OCI-LY7 (cell line): ENCODE results near the gene NTSR1. TPM values are rescaled to one million over a fixed set of nuclear protein-coding genes. Genes with fewer than 3 reads are reported as not detected.

Experiments
- BruUV-seq: library from RNA; stranded (reverse); fragments of 400-500 nt; replicated peaks from 2 replicates; lab custom pipeline; 2021; lab: Mats Ljungman, UMichigan
- CTCF ChIA-PET: fragments of 300-600 bp; sonication (Branson Sonifier 250); formaldehyde crosslinking; loops from one replicate; lab custom pipeline; 2022; ENCODE audit warnings: antibody characterized with exemption; ENCODE audit not compliant: unreplicated experiment; lab: Charles Lee
- POLR2A ChIA-PET: fragments of 300-600 bp; sonication (Branson Sonifier 250); formaldehyde crosslinking; loops from one replicate; lab custom pipeline; 2022; ENCODE audit warnings: antibody characterized with exemption; lab: Charles Lee
- DNase-seq: peaks from one replicate; pipeline ENCODE4 v3.0.0-alpha.2; 2015; ENCODE audit warnings: low spot score
- H2AFZ ChIP-seq: fragments of 200-600 bp; sonication (generic), shearing (Covaris generic); 2 replicates; pipeline ENCODE4 v1.6.1; 2014; ENCODE audit warnings: mild to moderate bottlenecking, antibody characterized with exemption, low read length, moderate library complexity
- H3K27ac ChIP-seq: fragments of 200-600 bp; sonication (generic); 2 replicates; pipeline ENCODE4 v1.5.1; 2014; ENCODE audit warnings: mixed run types, low read depth, mild to moderate bottlenecking, moderate library complexity, low read length, inconsistent platforms; ENCODE audit not compliant: poor library complexity, severe bottlenecking
- H3K36me3 ChIP-seq: fragments of 200-600 bp; sonication (generic); 2 replicates; pipeline ENCODE4 v1.6.1; 2014; ENCODE audit warnings: mild to moderate bottlenecking, antibody characterized with exemption, low read length, moderate library complexity, mixed read lengths; ENCODE audit not compliant: insufficient read depth
- H3K4me1 ChIP-seq: fragments of 200-600 bp; sonication (generic); 2 replicates; pipeline ENCODE4 v1.5.1; 2014; ENCODE audit warnings: mild to moderate bottlenecking, low read length; ENCODE audit not compliant: insufficient read depth, poor library complexity, severe bottlenecking
- H3K4me2 ChIP-seq: fragments of 200-600 bp; sonication (generic); 2 replicates; pipeline ENCODE4 v1.6.1; 2014; ENCODE audit warnings: mild to moderate bottlenecking, low read length
- H3K4me3 ChIP-seq: fragments of 200-600 bp; sonication (generic); 2 replicates; pipeline ENCODE4 v1.5.1; 2014; ENCODE audit warnings: mild to moderate bottlenecking, low read depth, low read length; ENCODE audit not compliant: poor library complexity, severe bottlenecking
- H3K79me2 ChIP-seq: fragments of 200-600 bp; sonication (generic); 2 replicates; pipeline ENCODE4 v1.6.1; 2016; ENCODE audit warnings: low read depth, mild to moderate bottlenecking, low read length, moderate library complexity, mixed read lengths; ENCODE audit not compliant: insufficient read depth
- H3K9me2 ChIP-seq: fragments of 200-600 bp; sonication (generic); 2 replicates; pipeline ENCODE4 v1.6.1; 2016; ENCODE audit warnings: mild to moderate bottlenecking, low read length, mixed read lengths; ENCODE audit not compliant: insufficient read depth
- H3K9me3 ChIP-seq: fragments of 200-600 bp; sonication (generic); 2 replicates; pipeline ENCODE4 v1.6.1; 2014; ENCODE audit warnings: mild to moderate bottlenecking, mixed run types, low read length, mixed read lengths
- H4K20me1 ChIP-seq: fragments of 200-600 bp; sonication (generic); 2 replicates; pipeline ENCODE4 v1.6.1; 2014; ENCODE audit warnings: mild to moderate bottlenecking, antibody characterized with exemption, low read length, moderate library complexity, mixed read lengths; ENCODE audit not compliant: insufficient read depth
- CTCF ChIP-seq: fragments of 200-600 bp; sonication (generic); conservative IDR thresholded peaks from 2 replicates; pipeline ENCODE4 v1.5.1; 2014; ENCODE audit warnings: mild to moderate bottlenecking, antibody characterized with exemption, low read length, moderate library complexity, mixed read lengths
- EZH2phosphoT487 ChIP-seq: fragments of 200-600 bp; sonication (generic); IDR thresholded peaks from 2 replicates; pipeline ENCODE4 v1.6.1; 2018; ENCODE audit warnings: low read depth, borderline replicate concordance, mild to moderate bottlenecking, mixed run types, antibody characterized with exemption, low read length, moderate library complexity, mixed read lengths
- intact Hi-C: fragments of 100-400 bp; cut with micrococcal nuclease; formaldehyde crosslinking; loops from one replicate; pipeline ENCODE4 v1.10.0; 2022; ENCODE audit not compliant: unreplicated experiment
- total RNA-seq, 2 experiments: library from RNA; depleted of rRNA in 1 of 2; stranded (reverse); fragments of >200 nt in 1 of 2; shearing (Covaris generic) in 1 of 2; gene quantifications; 2 replicates each; pipeline ENCODE4 v1.2.3, GENCODE V29; 2014 to 2022

NTSR1 gene
- total RNA-seq, 2 experiments from 2014 or later = not detected

- H3K36me3 ChIP-seq = no peaks in the 10 kb centered on the region
- H2AFZ ChIP-seq = no peak overlapping the region
- intact Hi-C loops = no loop called here
- H4K20me1 ChIP-seq = no peaks in the 10 kb centered on the region
- H3K4me3 ChIP-seq = no peak overlapping the region
- H3K4me1 ChIP-seq = no peaks in the 10 kb centered on the region
- H3K27ac ChIP-seq = no peak overlapping the region
- H3K9me3 ChIP-seq = no peaks in the 10 kb centered on the region
- no peak overlapping the region for H3K4me2 ChIP-seq
- ChIA-PET CTCF (no interaction called here), POLR2A (no interaction called here)
- no peaks in the 10 kb centered on the region for H3K9me2 ChIP-seq
- H3K79me2 ChIP-seq = no peaks in the 10 kb centered on the region
- no TSS peak for BruUV-seq
- DNase-seq = no peak
- TF ChIP-seq CTCF (no peak), EZH2phosphoT487 (no peak)
These were observed 13.8 kb upstream of the NTSR1 start for GRCh38 chr20:62694868-62695267.

- H3K4me1 ChIP-seq = no peaks in the 10 kb centered on the region
- no peak overlapping the region for H3K4me2 ChIP-seq
- no peaks in the 10 kb centered on the region for H4K20me1 ChIP-seq
- no peak overlapping the region for H2AFZ ChIP-seq
- no peaks in the 10 kb centered on the region for H3K36me3 ChIP-seq
- no peaks in the 10 kb centered on the region for H3K9me2 ChIP-seq
- no peak for DNase-seq
- H3K4me3 ChIP-seq = no peak overlapping the region
- intact Hi-C loops = no loop called here
- H3K79me2 ChIP-seq = no peaks in the 10 kb centered on the region
- POLR2A ChIA-PET = no interaction called here
- no peak for TF ChIP-seq CTCF
- no peak for TF ChIP-seq EZH2phosphoT487
- no TSS peak for BruUV-seq
- H3K9me3 ChIP-seq = no peaks in the 10 kb centered on the region
- no peak overlapping the region for H3K27ac ChIP-seq
- CTCF ChIA-PET = no interaction called here
These were observed 12.9 kb upstream of the NTSR1 start for GRCh38 chr20:62695448-62696414.

GRCh38 chr20:62696434-62696957 is 12.1 kb upstream of the NTSR1 start:
- intact Hi-C loops = no loop called here
- no peak overlapping the region for H3K4me2 ChIP-seq
- CTCF ChIA-PET = no interaction called here

More at GRCh38 chr20:62696434-62696957, 12.1 kb upstream of the NTSR1 start:
- Histone ChIP-seq H4K20me1 (no peaks in the 10 kb centered on the region), H3K36me3 (no peaks in the 10 kb centered on the region), H3K9me3 (no peaks in the 10 kb centered on the region), H3K4me3 (no peak overlapping the region), H3K4me1 (no peaks in the 10 kb centered on the region), H3K27ac (no peak overlapping the region), H2AFZ (no peak overlapping the region), H3K79me2 (no peaks in the 10 kb centered on the region), H3K9me2 (no peaks in the 10 kb centered on the region)
- POLR2A ChIA-PET = no interaction called here
- no peak for DNase-seq
- BruUV-seq = no TSS peak
- TF ChIP-seq CTCF (no peak), EZH2phosphoT487 (no peak)
